ENCODE data around the gene EFCC1.

- no peak for TF ChIP-seq CTCF (IDR thresholded peaks at IDR 0.05)
- TF ChIP-seq POLR2AphosphoS5 (IDR thresholded peaks at IDR 0.05): no peak
- no peak for TF ChIP-seq POLR2A (IDR thresholded peaks at IDR 0.05)
- TF ChIP-seq EP300 (IDR thresholded peaks at IDR 0.05): no peak
These were observed 18.2 kb downstream of the EFCC1 start for GRCh38 chr3:129019266-129019665.
